ENCODE data around the gene PAX4.

DNA sequence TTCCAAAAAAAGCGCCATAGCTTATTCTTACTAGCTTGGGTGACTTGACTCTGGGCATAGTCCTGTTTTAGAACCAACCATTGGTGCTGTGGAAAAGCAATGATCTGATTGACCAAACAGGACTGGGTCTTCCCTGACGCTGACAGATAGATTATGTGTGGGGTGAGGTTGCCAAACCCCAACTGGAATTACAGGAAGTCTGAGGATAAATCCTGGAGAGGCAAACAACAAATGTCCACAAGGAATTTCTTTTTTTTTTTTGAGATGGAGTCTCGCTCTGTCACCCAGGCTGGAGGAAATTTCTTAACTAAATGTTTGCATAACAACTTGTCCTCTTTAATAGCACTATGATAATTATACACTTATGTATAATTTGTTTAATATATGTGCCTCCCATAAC, 51.7 kb downstream of the PAX4 start:
- TF ChIP-seq, protein P1, sequence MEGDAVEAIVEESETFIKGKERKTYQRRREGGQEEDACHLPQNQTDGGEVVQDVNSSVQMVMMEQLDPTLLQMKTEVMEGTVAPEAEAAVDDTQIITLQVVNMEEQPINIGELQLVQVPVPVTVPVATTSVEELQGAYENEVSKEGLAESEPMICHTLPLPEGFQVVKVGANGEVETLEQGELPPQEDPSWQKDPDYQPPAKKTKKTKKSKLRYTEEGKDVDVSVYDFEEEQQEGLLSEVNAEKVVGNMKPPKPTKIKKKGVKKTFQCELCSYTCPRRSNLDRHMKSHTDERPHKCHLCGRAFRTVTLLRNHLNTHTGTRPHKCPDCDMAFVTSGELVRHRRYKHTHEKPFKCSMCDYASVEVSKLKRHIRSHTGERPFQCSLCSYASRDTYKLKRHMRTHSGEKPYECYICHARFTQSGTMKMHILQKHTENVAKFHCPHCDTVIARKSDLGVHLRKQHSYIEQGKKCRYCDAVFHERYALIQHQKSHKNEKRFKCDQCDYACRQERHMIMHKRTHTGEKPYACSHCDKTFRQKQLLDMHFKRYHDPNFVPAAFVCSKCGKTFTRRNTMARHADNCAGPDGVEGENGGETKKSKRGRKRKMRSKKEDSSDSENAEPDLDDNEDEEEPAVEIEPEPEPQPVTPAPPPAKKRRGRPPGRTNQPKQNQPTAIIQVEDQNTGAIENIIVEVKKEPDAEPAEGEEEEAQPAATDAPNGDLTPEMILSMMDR (IDR thresholded peaks at IDR 0.05): no peak
- TF ChIP-seq POLR2A (IDR thresholded peaks at IDR 0.05): no peak
